ENCODE measurements around the gene MECP2. TPM values are rescaled to one million over a fixed set of nuclear protein-coding genes. Genes with fewer than 3 reads are reported as not detected.

The MECP2 gene
- total RNA-seq, 8 experiments from 2014 or later = 23.2 to 65.0 (median 25.3) TPM

DNA sequence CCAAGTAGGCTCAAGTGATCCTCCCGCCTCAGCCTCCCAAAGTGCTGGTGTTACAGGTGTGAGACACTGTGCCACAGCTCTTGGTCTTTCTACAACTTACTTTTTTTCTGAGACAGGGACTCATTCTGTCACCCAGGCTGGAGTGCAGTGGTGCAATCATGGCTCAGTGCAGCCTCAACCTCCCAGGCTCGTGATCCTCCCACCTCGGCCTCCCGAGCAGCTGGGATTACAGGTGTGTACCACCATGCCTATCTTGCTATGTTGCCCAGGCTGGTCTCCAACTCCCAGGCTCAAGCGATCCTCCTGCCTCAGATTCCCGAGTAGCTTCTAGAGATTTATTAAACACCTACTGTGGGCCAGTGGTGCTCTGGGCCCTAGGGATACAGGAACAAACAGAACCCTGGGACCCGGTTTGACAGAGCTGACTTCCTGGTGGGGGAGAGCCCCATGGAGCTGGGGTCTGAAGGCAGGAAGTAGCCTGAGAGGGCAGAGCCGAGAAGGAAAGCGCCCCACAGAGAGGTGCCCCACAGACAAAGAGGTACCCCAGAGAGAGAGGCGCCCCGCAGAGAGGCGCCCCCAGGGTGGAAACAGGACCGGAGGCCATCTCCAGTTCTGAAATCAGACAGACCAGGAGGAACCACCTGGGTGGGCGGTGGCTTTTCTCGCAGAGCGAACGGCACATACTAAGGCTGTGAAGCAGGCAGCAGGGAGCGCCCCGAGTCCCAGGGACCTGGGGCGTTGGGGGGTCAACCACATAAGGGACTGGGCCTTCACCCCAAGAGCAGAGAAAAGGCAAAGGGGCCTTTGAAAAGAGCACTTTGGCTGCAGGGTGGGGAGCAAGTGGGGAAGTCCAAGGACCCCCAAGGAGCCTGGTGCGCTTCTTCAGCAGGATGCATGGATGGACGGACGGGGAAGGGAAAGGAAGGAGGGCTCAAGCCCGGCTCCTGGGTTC, 82.8 kb downstream of the MECP2 start:
- in situ Hi-C loops (cut with MboI; ENCODE audit: low pct_unique_long_range_greater_than_20kb in 2 of 9, low sequenced_read_pairs in 9 of 9, unreplicated experiment in 9 of 9) = no loop called here
- Histone ChIP-seq H3K4me1 (replicated peaks in 1 of 2) (peaks cover 8 to 18% of the 10 kb centered on the region in 2 donors), H3K4me3 (no peak overlapping the region), H3K27ac (no peak overlapping the region)
- 53 to 80% (median 57%) methylated on average over 3 to 7 of the region's 24 CpGs; no CpG with 5 or more reads in 7 of the 10 experiments for WGBS, 10 experiments
- ATAC-seq (replicated peaks in 6 of 8) = no peak

DNA sequence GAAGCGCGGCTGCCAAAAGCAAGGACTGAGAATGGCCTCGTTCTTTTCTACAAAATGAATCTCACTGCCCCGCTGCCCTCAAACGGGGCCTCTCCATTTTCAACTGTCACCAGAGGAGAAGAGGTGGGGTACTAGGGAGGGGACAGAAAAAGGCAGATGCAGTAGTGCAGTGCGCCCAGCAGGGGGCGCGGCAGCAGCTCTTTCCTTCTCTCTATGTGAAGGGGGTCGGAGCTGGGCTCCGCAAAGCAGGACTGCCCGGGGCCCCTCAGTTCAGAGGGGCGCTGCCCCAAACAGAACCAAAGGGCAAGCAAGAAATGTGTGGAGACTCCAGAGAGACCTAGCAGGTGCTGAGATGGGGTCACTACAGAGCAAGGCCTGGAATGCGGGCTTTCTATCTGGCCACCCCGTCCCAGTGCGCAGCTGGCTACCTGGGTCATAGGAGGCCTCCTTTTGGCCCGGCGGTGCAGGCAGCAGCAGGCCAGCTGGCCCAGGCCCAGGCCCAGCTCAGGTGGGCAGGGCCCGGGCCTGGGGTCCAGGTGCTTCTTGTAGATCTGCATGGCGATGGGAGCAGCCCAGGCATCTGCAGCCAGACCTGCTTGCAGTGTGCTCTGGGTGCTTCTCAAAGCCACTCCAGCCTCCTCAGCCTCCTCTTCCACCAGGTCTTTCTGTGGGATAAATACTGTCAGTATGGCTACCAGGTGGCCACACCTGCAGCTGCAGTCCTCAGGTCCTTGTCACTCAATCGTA, 83.7 kb downstream of the MECP2 start:
- 17 to 53% (median 37%) methylated on average over 3 to 9 of the region's 20 CpGs; no CpG with 5 or more reads in 6 of the 10 experiments for WGBS, 10 experiments
- Histone ChIP-seq H3K4me3 (no peak overlapping the region), H3K4me1 (replicated peaks in 1 of 2) (peaks cover 6 to 10% of the 10 kb centered on the region in 2 donors), H3K27ac (no peak overlapping the region)
- peak; percentile 40 to 84 (median 79) for ATAC-seq (replicated peaks in 6 of 8)
- in situ Hi-C loops (cut with MboI; ENCODE audit: low pct_unique_long_range_greater_than_20kb in 2 of 9, low sequenced_read_pairs in 9 of 9, unreplicated experiment in 9 of 9) = no loop called here

GRCh38 chrX:154013001-154013421, 84.5 kb downstream of the MECP2 start:
- H3K27ac ChIP-seq = no peak overlapping the region
- ATAC-seq (replicated peaks in 6 of 8) = peak in 4 of 8 experiments; percentile 9 to 15 (median 12)
- H3K4me1 ChIP-seq (replicated peaks in 1 of 2) = peaks cover 6 to 8% of the 10 kb centered on the region in 2 donors
- H3K4me3 ChIP-seq = no peak overlapping the region
- in situ Hi-C loops (cut with MboI; ENCODE audit: low pct_unique_long_range_greater_than_20kb in 2 of 9, low sequenced_read_pairs in 9 of 9, unreplicated experiment in 9 of 9) = no loop called here
- WGBS, 10 experiments = no CpG with 5 or more reads among the region's 17 CpGs

DNA sequence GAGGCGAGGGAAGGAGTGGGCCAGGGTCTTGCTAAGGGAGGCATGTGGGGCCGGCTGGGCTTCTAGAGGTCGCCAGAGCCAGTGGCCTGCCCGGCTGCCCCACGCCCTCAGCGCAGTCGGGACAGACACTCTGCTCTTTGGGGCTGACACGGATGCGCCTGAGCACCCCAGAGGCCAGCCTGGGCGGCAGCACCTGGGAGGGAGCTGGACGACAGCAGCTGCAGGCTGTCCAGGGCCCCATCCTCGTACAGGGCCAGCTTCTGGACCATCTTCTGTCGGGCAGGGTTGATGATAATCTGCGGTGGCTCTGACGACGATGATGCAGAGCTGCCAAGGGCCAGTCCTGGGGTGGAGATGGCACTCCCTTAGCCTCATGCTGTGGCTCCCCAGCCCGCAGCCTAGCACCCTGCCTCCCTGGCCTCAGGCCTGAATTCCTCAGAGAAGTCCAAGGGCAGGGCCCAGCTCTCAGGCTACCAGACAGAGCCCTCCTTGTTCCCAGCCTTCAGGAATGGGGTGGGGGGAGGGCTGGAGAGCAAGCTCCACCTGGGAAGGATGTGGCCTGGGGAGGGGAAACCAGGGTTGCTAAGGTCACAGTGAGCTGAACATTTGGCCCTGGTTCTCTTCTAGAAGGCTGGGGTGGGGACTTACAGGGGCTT, 85.1 kb downstream of the MECP2 start:
- Histone ChIP-seq H3K4me1 (replicated peaks in 1 of 2) (peaks cover 6 to 8% of the 10 kb centered on the region in 2 donors), H3K4me3 (no peak overlapping the region), H3K27ac (no peak overlapping the region)
- 45 to 55% methylated on average over 4 to 6 of the region's 17 CpGs; no CpG with 5 or more reads in 8 of the 10 experiments for WGBS, 10 experiments
- in situ Hi-C loops (cut with MboI; ENCODE audit: low pct_unique_long_range_greater_than_20kb in 2 of 9, low sequenced_read_pairs in 9 of 9, unreplicated experiment in 9 of 9) = no loop called here
- peak in 6 of 8 experiments; percentile 14 to 89 (median 68) for ATAC-seq (replicated peaks in 6 of 8)

DNA sequence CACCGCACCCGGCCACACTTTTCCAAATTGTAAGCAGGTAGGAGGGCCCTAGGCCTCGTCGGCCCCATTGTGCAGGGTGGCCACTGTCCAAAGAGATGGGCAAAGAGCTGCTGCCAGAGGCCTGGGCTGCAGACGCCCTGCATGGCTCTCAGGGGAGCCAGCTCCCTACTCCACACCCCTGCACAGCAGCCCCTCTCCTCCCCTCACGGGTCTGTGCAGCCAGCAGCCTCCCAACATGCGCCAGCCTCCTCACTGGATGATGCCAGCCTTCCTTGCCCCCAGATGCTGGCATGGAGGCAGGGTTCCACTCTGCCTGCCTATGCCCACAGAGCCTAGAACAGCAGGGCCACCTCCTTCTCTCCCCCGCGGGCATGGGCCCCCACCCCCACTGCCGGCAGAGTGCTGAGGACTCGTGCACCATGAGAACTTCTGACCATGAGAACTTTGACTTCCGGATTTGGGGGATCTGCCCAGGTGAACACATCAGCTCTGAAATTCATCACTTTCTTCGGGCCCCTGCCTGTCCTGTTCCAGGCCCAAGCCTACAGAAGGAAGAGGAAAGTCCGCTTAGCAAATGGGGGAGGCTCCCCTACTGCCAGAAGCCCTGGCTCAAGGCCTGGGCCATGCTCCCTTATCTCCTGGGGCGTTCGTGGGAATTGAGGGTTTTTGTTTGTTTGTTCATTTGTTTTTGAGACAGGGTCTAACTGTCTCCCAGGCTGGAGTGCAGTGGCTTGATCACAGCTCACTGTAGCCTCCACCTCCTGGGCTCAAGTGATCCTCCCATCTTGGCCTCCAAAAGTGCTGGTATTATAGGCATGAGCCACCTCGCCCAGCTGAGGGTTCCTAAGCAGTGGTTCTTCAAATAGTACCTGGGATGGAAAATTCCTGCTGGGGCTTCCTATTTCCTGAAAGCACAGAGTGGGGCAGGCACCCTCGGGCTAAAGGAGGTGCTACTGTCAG, 85.9 kb downstream of the MECP2 start:
- no peak for ATAC-seq (replicated peaks in 6 of 8)
- in situ Hi-C loops (cut with MboI; ENCODE audit: low pct_unique_long_range_greater_than_20kb in 2 of 9, low sequenced_read_pairs in 9 of 9, unreplicated experiment in 9 of 9) = no loop called here
- H3K27ac ChIP-seq = no peak overlapping the region
- H3K4me1 ChIP-seq (replicated peaks in 1 of 2) = peaks cover 6 to 8% of the 10 kb centered on the region in 2 donors
- H3K4me3 ChIP-seq = no peak overlapping the region
- 52 to 100% (median 77%) methylated on average over 1 to 5 of the region's 18 CpGs; no CpG with 5 or more reads in 6 of the 10 experiments for WGBS, 10 experiments

- 40 to 100% (median 79%) methylated on average over 1 to 6 of the region's 18 CpGs; no CpG with 5 or more reads in 6 of the 10 experiments for WGBS, 10 experiments
- in situ Hi-C loops (cut with MboI; ENCODE audit: low pct_unique_long_range_greater_than_20kb in 2 of 9, low sequenced_read_pairs in 9 of 9, unreplicated experiment in 9 of 9) = no loop called here
- ATAC-seq (replicated peaks in 6 of 8) = no peak
Observed at GRCh38 chrX:154010330-154011087, 87.0 kb downstream of the MECP2 start.

DNA sequence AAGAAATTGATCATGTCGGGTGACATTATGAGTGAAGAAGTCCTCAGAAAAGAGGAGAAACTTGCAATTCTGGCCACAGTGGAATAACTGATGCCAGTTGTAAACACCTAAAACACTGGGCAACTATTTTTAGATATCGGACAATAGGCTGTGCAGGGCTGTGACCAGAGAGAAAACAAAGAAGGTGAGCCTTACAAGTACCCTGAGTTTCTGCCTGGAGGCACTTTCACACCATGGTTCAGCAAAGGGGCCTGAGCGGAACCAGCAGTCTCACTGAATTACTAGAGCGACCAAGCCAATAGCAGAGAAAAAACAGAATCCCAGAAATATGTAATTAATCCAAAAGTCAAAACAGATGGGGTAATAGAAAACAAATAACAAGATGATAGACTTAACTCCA, 89.0 kb downstream of the MECP2 start:
- H3K4me3 ChIP-seq = no peak overlapping the region
- H3K27ac ChIP-seq = no peak overlapping the region
- peak in 1 of 8 experiments; percentile 25 for ATAC-seq (replicated peaks in 6 of 8)
- in situ Hi-C loops (cut with MboI; ENCODE audit: low pct_unique_long_range_greater_than_20kb in 2 of 9, low sequenced_read_pairs in 9 of 9, unreplicated experiment in 9 of 9) = no loop called here
- 43 to 61% (median 52%) methylated on average over 3 to 4 of the region's 4 CpGs; no CpG with 5 or more reads in 6 of the 10 experiments for WGBS, 10 experiments
- H3K4me1 ChIP-seq (replicated peaks in 1 of 2) = peaks cover 8 to 11% of the 10 kb centered on the region in 2 donors

More at GRCh38 chrX:154010330-154011087, 87.0 kb downstream of the MECP2 start:
- Histone ChIP-seq H3K27ac (no peak overlapping the region), H3K4me1 (replicated peaks in 1 of 2) (peaks cover 6 to 8% of the 10 kb centered on the region in 2 donors), H3K4me3 (no peak overlapping the region)

GRCh38 chrX:154006947-154007346, 90.6 kb downstream of the MECP2 start:
- Histone ChIP-seq H3K4me1 (replicated peaks in 1 of 2) (peaks cover 13 to 15% of the 10 kb centered on the region in 2 donors), H3K4me3 (no peak overlapping the region), H3K27ac (no peak overlapping the region)
- peak in 5 of 8 experiments; percentile 15 to 73 (median 48) for ATAC-seq (replicated peaks in 6 of 8)
- in situ Hi-C loops (cut with MboI; ENCODE audit: low pct_unique_long_range_greater_than_20kb in 2 of 9, low sequenced_read_pairs in 9 of 9, unreplicated experiment in 9 of 9) = no loop called here
- WGBS, 10 experiments = 75 to 100% (median 100%) methylated on average over 1 to 4 of the region's 20 CpGs; no CpG with 5 or more reads in 7 of the 10 experiments

- ATAC-seq (replicated peaks in 6 of 8) = peak in 1 of 8 experiments; percentile 17
- no peak overlapping the region for H3K4me3 ChIP-seq
- in situ Hi-C loops (cut with MboI; ENCODE audit: low pct_unique_long_range_greater_than_20kb in 2 of 9, low sequenced_read_pairs in 9 of 9, unreplicated experiment in 9 of 9) = no loop called here
- peak overlapping the region in 1 of 2 donors; percentile 68 for H3K27ac ChIP-seq
- WGBS, 10 experiments = 30 to 93% (median 56%) methylated on average over 5 to 9 of the region's 11 CpGs; no CpG with 5 or more reads in 4 of the 10 experiments
- peaks cover 16 to 18% of the 10 kb centered on the region in 2 donors for H3K4me1 ChIP-seq (replicated peaks in 1 of 2)
Observed at GRCh38 chrX:154004315-154004714, 93.2 kb downstream of the MECP2 start.

DNA sequence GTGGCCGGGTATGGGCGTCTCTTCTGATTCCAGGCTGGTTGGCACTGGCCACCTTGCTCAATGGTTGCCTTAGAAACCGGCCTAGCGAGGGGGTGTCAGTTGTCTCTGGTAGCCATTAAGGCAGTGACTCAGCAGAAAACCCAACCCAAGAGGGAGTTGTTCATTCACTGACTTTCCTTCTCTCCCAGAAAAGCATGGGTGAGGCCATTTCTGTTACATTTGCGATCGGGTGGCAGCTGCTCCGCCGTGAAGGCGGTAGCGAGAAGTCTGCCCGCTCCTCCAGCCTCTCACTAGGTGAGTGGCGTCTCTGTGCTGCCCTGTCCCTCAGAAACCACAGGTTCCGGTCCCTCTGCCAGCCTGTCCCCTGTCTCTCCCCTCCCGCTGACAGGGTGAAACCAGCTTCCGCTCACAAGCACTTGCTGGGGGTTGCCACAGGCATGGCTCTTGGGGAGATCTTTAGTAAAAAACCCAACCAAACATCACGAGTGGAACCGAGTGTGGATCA, 95.2 kb downstream of the MECP2 start:
- peaks cover 16 to 18% of the 10 kb centered on the region in 2 donors for H3K4me1 ChIP-seq (replicated peaks in 1 of 2)
- WGBS, 10 experiments = 40 to 100% (median 60%) methylated on average over 1 to 11 of the region's 17 CpGs; no CpG with 5 or more reads in 5 of the 10 experiments
- H3K4me3 ChIP-seq = no peak overlapping the region
- H3K27ac ChIP-seq = peak overlapping the region in 1 of 2 donors; percentile 82
- in situ Hi-C loops (cut with MboI; ENCODE audit: low pct_unique_long_range_greater_than_20kb in 2 of 9, low sequenced_read_pairs in 9 of 9, unreplicated experiment in 9 of 9) = no loop called here
- peak; percentile 60 to 92 (median 86) for ATAC-seq (replicated peaks in 6 of 8)

- 20 to 40% methylated on average over 1 to 3 of the region's 5 CpGs; no CpG with 5 or more reads in 8 of the 10 experiments for WGBS, 10 experiments
- no peak overlapping the region for H3K4me3 ChIP-seq
- peak in 3 of 8 experiments; percentile 49 to 79 (median 66) for ATAC-seq (replicated peaks in 6 of 8)
Observed at GRCh38 chrX:154000051-154000450, 97.5 kb downstream of the MECP2 start.

More at GRCh38 chrX:154000051-154000450, 97.5 kb downstream of the MECP2 start:
- peaks cover 16 to 18% of the 10 kb centered on the region in 2 donors for H3K4me1 ChIP-seq (replicated peaks in 1 of 2)
- in situ Hi-C loops (cut with MboI; ENCODE audit: low pct_unique_long_range_greater_than_20kb in 2 of 9, low sequenced_read_pairs in 9 of 9, unreplicated experiment in 9 of 9) = no loop called here
- no peak overlapping the region for H3K27ac ChIP-seq

Measured in motor neuron (in vitro differentiated cells).